MM.1S (cell line): ENCODE measurements around the gene BTNL3.

ENCODE experiments used
- DNase-seq: peaks from one replicate; pipeline ENCODE4 v3.0.0-alpha.2; 2015
- H2AFZ ChIP-seq: fragments of 300-600 bp; sonication (generic); 2 replicates; pipeline ENCODE4 v1.6.0; 2016; ENCODE audit warnings: antibody characterized with exemption, low read length
- H3F3A ChIP-seq: fragments of 300-600 bp; sonication (generic); 2 replicates; pipeline ENCODE4 v1.6.1; 2016; ENCODE audit warnings: mild to moderate bottlenecking, antibody characterized with exemption, low read length, moderate library complexity, mixed read lengths; ENCODE audit not compliant: insufficient read depth
- H3K27ac ChIP-seq: fragments of 300-600 bp; sonication (generic); 2 replicates; pipeline ENCODE4 v1.5.1; 2016; ENCODE audit warnings: mild to moderate bottlenecking, low read length
- H3K27me3 ChIP-seq: fragments of 300-600 bp; sonication (generic); replicated peaks from 2 replicates; pipeline ENCODE4 v1.6.0; 2016; ENCODE audit warnings: low read length; ENCODE audit not compliant: insufficient read depth
- H3K36me3 ChIP-seq: fragments of 300-600 bp; sonication (generic); replicated peaks from 2 replicates; pipeline ENCODE4 v1.6.1; 2016; ENCODE audit warnings: mild to moderate bottlenecking, low read length, mixed read lengths; ENCODE audit not compliant: insufficient read depth
- H3K4me1 ChIP-seq: fragments of 300-600 bp; sonication (generic); 2 replicates; pipeline ENCODE4 v1.6.1; 2016; ENCODE audit warnings: low read length, mixed read lengths
- H3K4me2 ChIP-seq: fragments of 300-600 bp; sonication (generic); 2 replicates; pipeline ENCODE4 v1.6.0; 2016; ENCODE audit warnings: low read depth, low read length
- H3K4me3 ChIP-seq: fragments of 300-600 bp; sonication (generic); 2 replicates; pipeline ENCODE4 v1.5.1; 2016; ENCODE audit warnings: low read length, mixed read lengths
- H3K79me2 ChIP-seq: fragments of 300-600 bp; sonication (generic); 2 replicates; pipeline ENCODE4 v1.6.1; 2016; ENCODE audit warnings: mixed run types, low read length, mixed read lengths
- H3K9ac ChIP-seq: fragments of 300-600 bp; sonication (generic); 2 replicates; pipeline ENCODE4 v1.6.1; 2016; ENCODE audit warnings: low read length, mixed read lengths
- H3K9me2 ChIP-seq: fragments of 300-600 bp; sonication (generic); replicated peaks from 2 replicates; pipeline ENCODE4 v1.6.1; 2016; ENCODE audit warnings: mild to moderate bottlenecking, low read length, mixed read lengths; ENCODE audit not compliant: insufficient read depth
- H3K9me3 ChIP-seq: fragments of 300-600 bp; sonication (generic); replicated peaks from 2 replicates; pipeline ENCODE4 v1.6.1; 2016; ENCODE audit warnings: mild to moderate bottlenecking, low read length, mixed read lengths; ENCODE audit not compliant: insufficient read depth
- H4K20me1 ChIP-seq: fragments of 300-600 bp; sonication (generic); 2 replicates; pipeline ENCODE4 v1.6.1; 2016; ENCODE audit warnings: mild to moderate bottlenecking, low read length, moderate library complexity, mixed read lengths; ENCODE audit not compliant: insufficient read depth
- CTCF ChIP-seq: fragments of 300-600 bp; sonication (generic); IDR thresholded peaks from 2 replicates; pipeline ENCODE4 v1.5.1; 2016; ENCODE audit warnings: antibody characterized with exemption, low read length, mixed read lengths
- EZH2 ChIP-seq: fragments of 300-600 bp; sonication (generic); optimal IDR thresholded peaks from 2 replicates; pipeline ENCODE3; 2017; ENCODE audit warnings: low read depth, mild to moderate bottlenecking, antibody characterized with exemption, low read length, mixed read lengths
- EZH2phosphoT487 ChIP-seq: fragments of 300-600 bp; sonication (generic); IDR thresholded peaks from 2 replicates; pipeline ENCODE4 v1.6.1; 2018; ENCODE audit warnings: antibody characterized with exemption, low read length

Gene BTNL3

GRCh38 chr5:180974612-180975315 is 13.9 kb upstream of the BTNL3 start:
- Histone ChIP-seq H3K36me3 (no peaks in the 10 kb centered on the region), H3K79me2 (no peaks in the 10 kb centered on the region), H3K27ac (no peak overlapping the region), H3K4me3 (no peak overlapping the region), H3F3A (no peaks in the 10 kb centered on the region), H3K9me2 (no peaks in the 10 kb centered on the region), H3K27me3 (no peaks in the 10 kb centered on the region), H2AFZ (no peak overlapping the region), H3K4me2 (no peak overlapping the region), H4K20me1 (no peaks in the 10 kb centered on the region), H3K9ac (no peak overlapping the region), H3K4me1 (no peaks in the 10 kb centered on the region), H3K9me3 (no peaks in the 10 kb centered on the region)
- DNase-seq = no peak
- TF ChIP-seq EZH2 = no peak

DNA sequence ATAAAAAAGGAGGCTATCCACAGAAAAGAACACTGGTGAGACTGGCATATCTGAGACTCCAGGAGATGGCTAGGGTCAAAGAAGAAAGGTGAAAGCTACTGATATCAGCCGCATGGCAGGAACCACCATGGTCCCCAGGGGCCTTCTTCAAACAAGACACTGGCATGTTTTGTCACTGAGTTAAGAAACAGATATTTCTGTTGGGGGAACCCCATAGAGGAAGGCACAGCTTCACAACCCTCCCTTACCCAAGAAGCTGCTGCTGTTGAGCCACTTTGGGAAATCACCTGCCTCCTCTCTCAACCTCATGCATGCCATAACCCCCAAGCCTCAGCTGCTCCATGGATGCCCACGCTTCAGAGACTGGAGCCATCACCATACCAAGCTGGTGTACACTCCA is 13.3 kb upstream of the BTNL3 start:
- Histone ChIP-seq H3K9ac (no peak overlapping the region), H3K27ac (no peak overlapping the region), H3K27me3 (no peaks in the 10 kb centered on the region), H3K9me2 (no peaks in the 10 kb centered on the region), H3F3A (no peaks in the 10 kb centered on the region), H3K9me3 (no peaks in the 10 kb centered on the region), H3K79me2 (no peaks in the 10 kb centered on the region), H3K4me2 (no peak overlapping the region), H2AFZ (no peak overlapping the region), H4K20me1 (no peaks in the 10 kb centered on the region), H3K4me1 (no peaks in the 10 kb centered on the region), H3K36me3 (no peaks in the 10 kb centered on the region), H3K4me3 (no peak overlapping the region)
- DNase-seq = no peak
- TF ChIP-seq CTCF (no peak), EZH2phosphoT487 (no peak), EZH2 (no peak)

GRCh38 chr5:180976518-180976917 is 12.1 kb upstream of the BTNL3 start:
- no peak overlapping the region for H3K27ac ChIP-seq
- no peaks in the 10 kb centered on the region for H3K9me3 ChIP-seq
- no peak for DNase-seq
- H3K27me3 ChIP-seq = no peaks in the 10 kb centered on the region
- no peaks in the 10 kb centered on the region for H3K36me3 ChIP-seq
- H3K4me1 ChIP-seq = no peaks in the 10 kb centered on the region
- no peaks in the 10 kb centered on the region for H3F3A ChIP-seq
- no peak overlapping the region for H3K4me3 ChIP-seq
- H4K20me1 ChIP-seq = no peaks in the 10 kb centered on the region
- no peak overlapping the region for H3K9ac ChIP-seq
- no peaks in the 10 kb centered on the region for H3K79me2 ChIP-seq
- no peak overlapping the region for H2AFZ ChIP-seq
- TF ChIP-seq EZH2phosphoT487 = no peak
- TF ChIP-seq CTCF = no peak
- TF ChIP-seq EZH2 = no peak
- H3K4me2 ChIP-seq = no peak overlapping the region
- no peaks in the 10 kb centered on the region for H3K9me2 ChIP-seq

DNA sequence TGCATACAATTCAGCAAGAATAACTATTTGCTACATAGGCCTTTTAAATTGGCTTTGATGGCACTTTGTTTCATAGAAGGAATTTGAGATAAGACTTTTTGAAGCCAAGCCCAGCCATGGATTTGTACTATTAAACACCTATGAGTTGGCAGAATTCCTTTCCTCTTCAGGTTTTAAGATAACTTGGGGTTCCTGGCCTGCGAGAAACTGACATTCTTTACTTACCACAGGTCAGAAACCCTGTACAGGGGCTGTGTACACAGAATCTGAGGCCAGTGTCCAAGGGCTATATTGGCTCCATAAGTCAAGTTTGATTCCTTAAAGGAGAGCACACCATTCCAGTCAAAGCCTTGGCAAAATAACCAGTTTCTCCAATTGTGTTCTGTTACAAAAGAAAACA is 10.8 kb upstream of the BTNL3 start:
- H2AFZ ChIP-seq = no peak overlapping the region
- no peaks in the 10 kb centered on the region for H3K27me3 ChIP-seq
- no peak overlapping the region for H3K9ac ChIP-seq
- H3K9me3 ChIP-seq = no peaks in the 10 kb centered on the region
- H3K9me2 ChIP-seq = no peaks in the 10 kb centered on the region
- no peak overlapping the region for H3K4me2 ChIP-seq
- no peaks in the 10 kb centered on the region for H3F3A ChIP-seq
- no peaks in the 10 kb centered on the region for H3K36me3 ChIP-seq
- H4K20me1 ChIP-seq = no peaks in the 10 kb centered on the region
- no peak overlapping the region for H3K27ac ChIP-seq
- H3K79me2 ChIP-seq = no peaks in the 10 kb centered on the region
- no peaks in the 10 kb centered on the region for H3K4me1 ChIP-seq
- no peak for DNase-seq
- TF ChIP-seq CTCF (no peak), EZH2phosphoT487 (no peak), EZH2 (no peak)
- H3K4me3 ChIP-seq = no peak overlapping the region
